Retinal pigment epithelial cell (primary cell): ENCODE results near the gene TMEM154.

ENCODE experiments used
- DNase-seq: peaks from one replicate; pipeline ENCODE4 v3.0.0-alpha.2; 2010; ENCODE audit warnings: low read depth
- H3K4me3 ChIP-seq: 2 replicates; pipeline ENCODE4 v1.5.1; 2011; ENCODE audit warnings: mild to moderate bottlenecking, low read length, control low read depth, moderate library complexity
- CTCF ChIP-seq: conservative IDR thresholded peaks from 2 replicates; pipeline ENCODE4 v1.5.1; 2011; ENCODE audit warnings: low read depth, low read length, control low read depth, inconsistent platforms

TMEM154 gene

GRCh38 chr4:152587127-152587526 lies 92.7 kb downstream of the TMEM154 start:
- no peak for TF ChIP-seq CTCF

GRCh38 chr4:152586668-152587067 lies 93.1 kb downstream of the TMEM154 start:
- DNase-seq: no peak

More at GRCh38 chr4:152587127-152587526, 92.7 kb downstream of the TMEM154 start:
- no peak for DNase-seq
- no peak overlapping the region for H3K4me3 ChIP-seq

GRCh38 chr4:152585023-152585441 lies 94.8 kb downstream of the TMEM154 start:
- H3K4me3 ChIP-seq: no peak overlapping the region
- DNase-seq: no peak

More at GRCh38 chr4:152586668-152587067, 93.1 kb downstream of the TMEM154 start:
- H3K4me3 ChIP-seq: no peak overlapping the region
- TF ChIP-seq CTCF: no peak

GRCh38 chr4:152581536-152582160 lies 98.1 kb downstream of the TMEM154 start:
- no peak overlapping the region for H3K4me3 ChIP-seq
- DNase-seq: peak; percentile 22
- peak; percentile 40 for TF ChIP-seq CTCF

More at GRCh38 chr4:152585023-152585441, 94.8 kb downstream of the TMEM154 start:
- TF ChIP-seq CTCF: no peak

GRCh38 chr4:152579916-152580315 lies 99.9 kb downstream of the TMEM154 start:
- TF ChIP-seq CTCF: no peak
- no peak overlapping the region for H3K4me3 ChIP-seq
- no peak for DNase-seq

GRCh38 chr4:152579107-152579764 lies 100.6 kb downstream of the TMEM154 start:
- no peak overlapping the region for H3K4me3 ChIP-seq
- no peak for TF ChIP-seq CTCF
- no peak for DNase-seq

GRCh38 chr4:152578670-152579069 lies 101.1 kb downstream of the TMEM154 start:
- H3K4me3 ChIP-seq: no peak overlapping the region
- no peak for DNase-seq
- TF ChIP-seq CTCF: no peak
